ENCODE results near the gene RIMBP2. TPM values are rescaled to one million over a fixed set of nuclear protein-coding genes. Genes with fewer than 3 reads are reported as not detected.

Gene RIMBP2
- total and polyA plus RNA-seq, 11 donors, result 2.1 TPM; not detected in 10

GRCh38 chr12:130569521-130569920, 146.6 kb downstream of the RIMBP2 start:
- TF ChIP-seq POLR2A (IDR thresholded peaks at IDR 0.05), result no peak
- TF ChIP-seq CTCF (IDR thresholded peaks at IDR 0.05), result no peak
- Histone ChIP-seq H3K4me3 (no peak overlapping the region), H3K27ac (no peak overlapping the region), H3K4me1 (no peaks in the 10 kb centered on the region), H3K36me3 (no peaks in the 10 kb centered on the region), H3K9me3 (peaks cover 0 to 22% (median 10%) of the 10 kb centered on the region in 12 donors), H3K27me3 (no peaks in the 10 kb centered on the region)
- 69 to 80% (median 75%) methylated on average over 9 of the region's 9 CpGs for WGBS, 4 donors
- ATAC-seq, result no peak
- intact Hi-C loops (cut with DNase I), result no loop called here
- DNase-seq, result no peak

GRCh38 chr12:130568501-130568900, 147.6 kb downstream of the RIMBP2 start:
- intact Hi-C loops (cut with DNase I), result no loop called here
- 75 to 80% (median 77%) methylated on average over 7 of the region's 7 CpGs for WGBS, 4 donors
- Histone ChIP-seq H3K4me1 (no peaks in the 10 kb centered on the region), H3K27ac (no peak overlapping the region), H3K27me3 (no peaks in the 10 kb centered on the region), H3K4me3 (no peak overlapping the region), H3K9me3 (peaks cover 0 to 23% (median 10%) of the 10 kb centered on the region in 12 donors), H3K36me3 (no peaks in the 10 kb centered on the region)
- ATAC-seq (no peak), DNase-seq (no peak)
- TF ChIP-seq POLR2A (IDR thresholded peaks at IDR 0.05) (no peak), CTCF (IDR thresholded peaks at IDR 0.05) (no peak)

- H3K4me1 ChIP-seq, result no peaks in the 10 kb centered on the region
- DNase-seq (no peak), ATAC-seq (no peak)
- no peak overlapping the region for H3K27ac ChIP-seq
- H3K4me3 ChIP-seq, result no peak overlapping the region
- no peaks in the 10 kb centered on the region for H3K27me3 ChIP-seq
- no peaks in the 10 kb centered on the region for H3K36me3 ChIP-seq
- peaks cover 0 to 23% (median 10%) of the 10 kb centered on the region in 12 donors for H3K9me3 ChIP-seq
- 39 to 49% (median 46%) methylated on average over 2 of the region's 2 CpGs for WGBS, 4 donors
- intact Hi-C loops (cut with DNase I), result no loop called here
- TF ChIP-seq CTCF (IDR thresholded peaks at IDR 0.05) (no peak), POLR2A (IDR thresholded peaks at IDR 0.05) (no peak)
Observed at GRCh38 chr12:130568041-130568440, 148.1 kb downstream of the RIMBP2 start.

- Histone ChIP-seq H3K4me1 (no peaks in the 10 kb centered on the region), H3K27me3 (no peaks in the 10 kb centered on the region), H3K4me3 (no peak overlapping the region), H3K36me3 (no peaks in the 10 kb centered on the region), H3K27ac (no peak overlapping the region), H3K9me3 (peaks cover 0 to 23% (median 10%) of the 10 kb centered on the region in 12 donors)
- no peak for TF ChIP-seq POLR2A (IDR thresholded peaks at IDR 0.05)
- TF ChIP-seq CTCF (IDR thresholded peaks at IDR 0.05), result no peak
- DNase-seq (no peak), ATAC-seq (no peak)
- intact Hi-C loops (cut with DNase I), result no loop called here
- WGBS, 4 donors, result 67 to 72% (median 71%) methylated on average over 6 of the region's 6 CpGs
Observed at GRCh38 chr12:130566446-130567155, 149.5 kb downstream of the RIMBP2 start.
